Type B pancreatic cell (in vitro differentiated cells): ENCODE results near the gene CGGBP1. TPM values are rescaled to one million over a fixed set of nuclear protein-coding genes. Genes with fewer than 3 reads are reported as not detected.

Experiments used
- DNase-seq: peaks from one replicate; pipeline ENCODE4 v3.0.0; 2021; ENCODE audit warnings: mixed read lengths; ENCODE audit not compliant: unreplicated experiment; ENCODE audit errors: extremely low spot score
- H3K27ac Mint-ChIP-seq: 2 replicates; pipeline ENCODE4 v1.8.0; 2021; ENCODE audit warnings: mild to moderate bottlenecking, mixed read lengths
- H3K27me3 Mint-ChIP-seq: 2 replicates; pipeline ENCODE4 v1.8.0; 2021; ENCODE audit warnings: mixed read lengths
- H3K36me3 Mint-ChIP-seq: 2 replicates; pipeline ENCODE4 v1.8.0; 2021; ENCODE audit warnings: mixed read lengths
- H3K4me1 Mint-ChIP-seq: one replicate; pipeline ENCODE4 v1.8.0; 2021; ENCODE audit warnings: mixed read lengths; ENCODE audit not compliant: unreplicated experiment
- H3K4me3 Mint-ChIP-seq: 2 replicates; pipeline ENCODE4 v1.8.0; 2021; ENCODE audit warnings: mild to moderate bottlenecking, mixed read lengths
- H3K9me3 Mint-ChIP-seq: 2 replicates; pipeline ENCODE4 v1.8.0; 2021; ENCODE audit warnings: mixed read lengths
- total RNA-seq: library from RNA; stranded (reverse); gene quantifications from 2 replicates; pipeline ENCODE4 v1.2.1, GENCODE V29; 2021; ENCODE audit warnings: low replicate concordance
- TF ChIP-seq, protein P1 (sequence below): fragments of 200-600 bp; sonication (generic); conservative IDR thresholded peaks from 2 replicates; pipeline ENCODE4 v1.5.0; 2021; ENCODE audit warnings: antibody characterized with exemption, mild to moderate bottlenecking

Gene CGGBP1
- total RNA-seq, 1 donor from 2014 or later, result 88.9 TPM

GRCh38 chr3:88034491-88035275 is 24.1 kb downstream of the CGGBP1 start:
- Mint-ChIP-seq H3K9me3 (no peaks in the 10 kb centered on the region), H3K27ac (no peak overlapping the region), H3K4me1 (no peaks in the 10 kb centered on the region), H3K36me3 (no peaks in the 10 kb centered on the region), H3K4me3 (no peak overlapping the region), H3K27me3 (no peaks in the 10 kb centered on the region)
- TF ChIP-seq, protein P1, sequence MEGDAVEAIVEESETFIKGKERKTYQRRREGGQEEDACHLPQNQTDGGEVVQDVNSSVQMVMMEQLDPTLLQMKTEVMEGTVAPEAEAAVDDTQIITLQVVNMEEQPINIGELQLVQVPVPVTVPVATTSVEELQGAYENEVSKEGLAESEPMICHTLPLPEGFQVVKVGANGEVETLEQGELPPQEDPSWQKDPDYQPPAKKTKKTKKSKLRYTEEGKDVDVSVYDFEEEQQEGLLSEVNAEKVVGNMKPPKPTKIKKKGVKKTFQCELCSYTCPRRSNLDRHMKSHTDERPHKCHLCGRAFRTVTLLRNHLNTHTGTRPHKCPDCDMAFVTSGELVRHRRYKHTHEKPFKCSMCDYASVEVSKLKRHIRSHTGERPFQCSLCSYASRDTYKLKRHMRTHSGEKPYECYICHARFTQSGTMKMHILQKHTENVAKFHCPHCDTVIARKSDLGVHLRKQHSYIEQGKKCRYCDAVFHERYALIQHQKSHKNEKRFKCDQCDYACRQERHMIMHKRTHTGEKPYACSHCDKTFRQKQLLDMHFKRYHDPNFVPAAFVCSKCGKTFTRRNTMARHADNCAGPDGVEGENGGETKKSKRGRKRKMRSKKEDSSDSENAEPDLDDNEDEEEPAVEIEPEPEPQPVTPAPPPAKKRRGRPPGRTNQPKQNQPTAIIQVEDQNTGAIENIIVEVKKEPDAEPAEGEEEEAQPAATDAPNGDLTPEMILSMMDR, result no peak
- no peak for DNase-seq

DNA sequence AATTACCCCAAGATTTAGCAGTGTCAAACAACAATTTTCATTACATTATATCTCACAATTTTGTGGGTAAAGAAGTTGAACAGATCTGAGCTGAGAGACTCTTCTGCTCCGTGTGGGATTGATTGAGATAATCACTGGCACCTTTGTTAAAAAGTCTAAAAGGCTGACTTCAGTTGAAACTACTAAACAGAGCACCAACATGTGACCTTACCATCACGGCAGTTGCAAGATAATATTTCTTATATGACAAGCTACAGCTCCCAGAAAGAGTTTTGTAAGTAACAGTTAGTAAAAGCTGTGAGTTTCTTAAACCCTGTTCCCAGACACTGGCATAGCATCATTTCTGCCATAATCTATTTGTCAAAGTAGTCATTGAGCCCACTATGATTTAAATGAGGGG is 25.0 kb downstream of the CGGBP1 start:
- TF ChIP-seq, protein P1, result no peak
- H3K27ac Mint-ChIP-seq, result no peak overlapping the region
- H3K4me3 Mint-ChIP-seq, result no peak overlapping the region
- no peaks in the 10 kb centered on the region for H3K9me3 Mint-ChIP-seq
- DNase-seq, result no peak
- no peaks in the 10 kb centered on the region for H3K27me3 Mint-ChIP-seq
- no peaks in the 10 kb centered on the region for H3K36me3 Mint-ChIP-seq
- H3K4me1 Mint-ChIP-seq, result no peaks in the 10 kb centered on the region

DNA sequence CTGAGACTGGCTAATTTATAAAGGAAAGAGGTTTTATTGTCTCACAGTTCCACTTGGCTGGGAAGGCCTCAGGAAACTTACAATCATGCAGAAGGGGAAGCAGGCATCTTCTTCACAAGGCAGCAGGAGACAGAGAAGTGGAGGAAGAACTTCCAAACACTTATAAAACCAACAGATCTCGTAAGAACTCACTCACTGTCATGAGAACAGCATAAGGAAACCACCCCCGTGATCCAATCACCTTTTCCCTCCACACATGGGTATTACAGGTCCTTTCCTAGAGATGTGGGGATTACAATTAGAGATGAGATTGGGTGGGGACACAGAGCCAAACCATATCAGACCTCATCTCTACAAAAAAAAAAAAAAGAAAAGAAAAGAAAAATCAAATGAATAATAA is 25.7 kb downstream of the CGGBP1 start:
- no peak overlapping the region for H3K4me3 Mint-ChIP-seq
- TF ChIP-seq, protein P1, result no peak
- no peaks in the 10 kb centered on the region for H3K9me3 Mint-ChIP-seq
- H3K27ac Mint-ChIP-seq, result no peak overlapping the region
- no peak for DNase-seq
- H3K36me3 Mint-ChIP-seq, result no peaks in the 10 kb centered on the region
- no peaks in the 10 kb centered on the region for H3K27me3 Mint-ChIP-seq
- no peaks in the 10 kb centered on the region for H3K4me1 Mint-ChIP-seq

DNA sequence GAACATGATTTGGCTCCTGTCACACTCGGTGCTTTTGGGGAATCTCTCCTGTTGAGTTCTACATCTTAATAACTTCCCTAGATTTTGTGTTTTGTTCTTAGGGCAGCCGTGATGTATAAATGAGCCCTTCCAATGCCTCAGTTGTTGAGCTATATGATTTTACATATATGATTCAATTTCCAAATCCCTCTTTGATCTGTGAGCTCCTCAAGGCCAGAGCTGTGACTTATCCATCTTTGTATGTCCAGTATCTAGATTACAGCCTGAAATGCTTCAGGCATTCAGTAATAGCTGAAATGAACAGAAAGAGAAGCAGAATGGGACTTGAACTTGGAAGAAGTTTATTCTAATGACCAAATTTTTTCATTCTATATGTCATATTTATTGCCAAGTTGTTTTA is 26.6 kb downstream of the CGGBP1 start:
- Mint-ChIP-seq H3K4me3 (no peak overlapping the region), H3K9me3 (no peaks in the 10 kb centered on the region), H3K4me1 (no peaks in the 10 kb centered on the region), H3K27ac (no peak overlapping the region), H3K27me3 (no peaks in the 10 kb centered on the region), H3K36me3 (no peaks in the 10 kb centered on the region)
- TF ChIP-seq, protein P1, result no peak
- no peak for DNase-seq

- Mint-ChIP-seq H3K4me3 (peak overlapping the region; percentile 44), H3K4me1 (no peaks in the 10 kb centered on the region), H3K9me3 (no peaks in the 10 kb centered on the region), H3K27me3 (no peaks in the 10 kb centered on the region), H3K27ac (no peak overlapping the region), H3K36me3 (no peaks in the 10 kb centered on the region)
- TF ChIP-seq, protein P1, result no peak
- no peak for DNase-seq
Measured at GRCh38 chr3:88031642-88032077, 27.1 kb downstream of the CGGBP1 start.
